H1 (cell line): Measurements from ENCODE around the gene SLC25A20. TPM values are rescaled to one million over a fixed set of nuclear protein-coding genes. Genes with fewer than 3 reads are reported as not detected.

Source experiments
- CTCF ChIA-PET: fragments of 300-600 bp; sonication (Branson Sonifier 250); formaldehyde crosslinking; loops from one replicate; lab custom pipeline; 2021; ENCODE audit not compliant: partially characterized antibody; lab: Charles Lee
- POLR2A ChIA-PET: fragments of 300-600 bp; sonication (Branson Sonifier 250); formaldehyde crosslinking; loops from one replicate; lab custom pipeline; 2021; ENCODE audit warnings: inconsistent platforms; ENCODE audit not compliant: partially characterized antibody; lab: Charles Lee
- DNase-seq, 2 experiments: peaks; one replicate each; pipeline versions ENCODE4 v3.0.0 to v3.0.0-alpha.2; 2010 to 2022; ENCODE audit warnings: low spot score in 2 of 2, low read depth in 1 of 2, mixed read lengths in 1 of 2
- FAIRE-seq: peaks from 2 replicates; lab custom pipeline; 2011; peaks lifted over from hg19 to GRCh38; lab: Jason Lieb, UNC
- H2AFZ ChIP-seq: 2 replicates; pipeline ENCODE4 v1.8.1; 2012; ENCODE audit warnings: low read length, inconsistent platforms
- H2AK5ac ChIP-seq: 2 replicates; pipeline ENCODE4 v1.6.1; 2013; ENCODE audit warnings: low read depth, low read length
- H2BK120ac ChIP-seq: replicated peaks from 2 replicates; pipeline ENCODE3; 2013; ENCODE audit warnings: low read depth, low read length, inconsistent platforms
- H2BK12ac ChIP-seq: 2 replicates; pipeline ENCODE4 v1.6.1; 2013; ENCODE audit warnings: low read depth, low read length
- H2BK15ac ChIP-seq: 2 replicates; pipeline ENCODE4 v1.6.1; 2013; ENCODE audit warnings: low read length
- H2BK20ac ChIP-seq: 2 replicates; pipeline ENCODE4 v1.6.1; 2013; ENCODE audit warnings: low read length
- H2BK5ac ChIP-seq: 2 replicates; pipeline ENCODE4 v1.6.1; 2013; ENCODE audit warnings: low read depth, low read length
- H3K14ac ChIP-seq: 2 replicates; pipeline ENCODE4 v1.6.1; 2013; ENCODE audit warnings: inconsistent platforms; ENCODE audit not compliant: insufficient read length
- H3K18ac ChIP-seq: 2 replicates; pipeline ENCODE4 v1.6.1; 2013; ENCODE audit warnings: low read length; ENCODE audit errors: extremely low read depth
- H3K23ac ChIP-seq: 2 replicates; pipeline ENCODE4 v1.6.1; 2013; ENCODE audit warnings: inconsistent platforms; ENCODE audit not compliant: insufficient read length
- H3K23me2 ChIP-seq: 2 replicates; pipeline ENCODE4 v1.6.1; 2013; ENCODE audit warnings: low read depth, low read length
- H3K27ac ChIP-seq: 2 replicates; pipeline ENCODE4 v1.6.1; 2011; ENCODE audit warnings: low read depth, low read length, inconsistent platforms
- H3K27me3 ChIP-seq, 4 experiments: replicated peaks in 1 of 4; 1 replicate in 1 of 4; 2 replicates in 3 of 4; pipeline versions ENCODE4 v1.6.1 to v1.8.1; 2011 to 2013; ENCODE audit warnings: low read length in 3 of 4, mild to moderate bottlenecking in 3 of 4, inconsistent platforms in 2 of 4, mixed read lengths in 2 of 4, moderate library complexity in 1 of 4; ENCODE audit not compliant: control insufficient read depth in 3 of 4, insufficient read depth in 3 of 4; ENCODE audit errors: extremely low read depth in 1 of 4
- H3K36me3 ChIP-seq, 4 experiments: 2 replicates each; pipeline versions ENCODE4 v1.6.1 to v1.8.1; 2011 to 2013; ENCODE audit warnings: mild to moderate bottlenecking in 4 of 4, low read length in 3 of 4, moderate library complexity in 2 of 4, control low read depth in 1 of 4, inconsistent platforms in 1 of 4; ENCODE audit not compliant: insufficient read depth in 4 of 4, control insufficient read depth in 2 of 4
- H3K4ac ChIP-seq: replicated peaks from 2 replicates; pipeline ENCODE3; 2013; ENCODE audit warnings: low read length, low read depth, mixed read lengths, inconsistent platforms; ENCODE audit not compliant: insufficient read length
- H3K4me1 ChIP-seq, 4 experiments: replicated peaks in 1 of 4; 1 replicate in 1 of 4; 2 replicates in 3 of 4; pipeline versions ENCODE4 v1.6.1 to v1.8.1; 2011 to 2013; ENCODE audit warnings: low read length in 3 of 4, inconsistent platforms in 2 of 4, mixed read lengths in 1 of 4; ENCODE audit not compliant: insufficient read depth in 4 of 4, control insufficient read depth in 3 of 4
- H3K4me2 ChIP-seq, 2 experiments: 2 replicates each; pipeline versions ENCODE4 v1.6.1 to v1.8.1; 2011 to 2013; ENCODE audit warnings: low read depth in 2 of 2, low read length in 2 of 2, control low read depth in 1 of 2, inconsistent platforms in 1 of 2, mild to moderate bottlenecking in 1 of 2; ENCODE audit not compliant: insufficient read depth in 1 of 2
- H3K4me3 ChIP-seq, 4 experiments: fragments of 200-600, 300-600 bp in 1 of 4; sonication (generic), shearing (Covaris generic), sonication (Bioruptor Twin) in 1 of 4; 2 replicates each; pipeline versions ENCODE4 v1.5.1 to v1.8.1; 2011 to 2016; ENCODE audit warnings: low read length in 4 of 4, low read depth in 3 of 4, control low read depth in 2 of 4, inconsistent platforms in 2 of 4, mild to moderate bottlenecking in 2 of 4, mixed read lengths in 1 of 4, moderate library complexity in 1 of 4; ENCODE audit not compliant: insufficient read depth in 2 of 4; ENCODE audit errors: extremely low read depth in 1 of 4
- H3K56ac ChIP-seq: replicated peaks from 2 replicates; pipeline ENCODE3; 2013; ENCODE audit warnings: low read depth, mild to moderate bottlenecking, mixed read lengths, low read length, inconsistent platforms; ENCODE audit not compliant: insufficient read length
- H3K79me1 ChIP-seq: 2 replicates; pipeline ENCODE4 v1.6.1; 2013; ENCODE audit warnings: low read depth, low read length, control low read depth
- H3K79me2 ChIP-seq, 2 experiments: 2 replicates each; pipeline versions ENCODE4 v1.6.1 to v1.8.1; 2012 to 2013; ENCODE audit warnings: low read length in 2 of 2, mild to moderate bottlenecking in 2 of 2, inconsistent platforms in 1 of 2; ENCODE audit not compliant: insufficient read depth in 2 of 2, control insufficient read depth in 1 of 2
- H3K9ac ChIP-seq, 4 experiments: replicated peaks in 1 of 4; 1 replicate in 1 of 4; 2 replicates in 3 of 4; pipeline versions ENCODE4 v1.6.1 to v1.8.1; 2011 to 2013; ENCODE audit warnings: low read depth in 3 of 4, low read length in 3 of 4, control low read depth in 2 of 4, mild to moderate bottlenecking in 2 of 4, moderate library complexity in 2 of 4, inconsistent platforms in 1 of 4; ENCODE audit errors: extremely low read depth in 1 of 4
- H3K9me3 ChIP-seq, 2 experiments: 2 replicates each; pipeline versions ENCODE4 v1.6.1 to v1.8.1; 2012 to 2013; ENCODE audit warnings: mild to moderate bottlenecking in 2 of 2, moderate library complexity in 2 of 2, control low read depth in 1 of 2, inconsistent platforms in 1 of 2, low read depth in 1 of 2, low read length in 1 of 2, mixed read lengths in 1 of 2; ENCODE audit not compliant: insufficient read depth in 2 of 2
- H4K20me1 ChIP-seq, 2 experiments: replicated peaks in 1 of 2; 2 replicates each; pipeline versions ENCODE3 to v1.8.1; 2011 to 2013; ENCODE audit warnings: inconsistent platforms in 2 of 2, low read length in 2 of 2, mild to moderate bottlenecking in 1 of 2; ENCODE audit not compliant: insufficient read depth in 2 of 2, control insufficient read depth in 1 of 2
- H4K5ac ChIP-seq: 2 replicates; pipeline ENCODE4 v1.6.1; 2013; ENCODE audit warnings: low read length, low read depth, mixed read lengths, inconsistent platforms; ENCODE audit not compliant: insufficient read length
- H4K8ac ChIP-seq: 2 replicates; pipeline ENCODE4 v1.8.0; 2013; ENCODE audit warnings: mild to moderate bottlenecking, moderate library complexity, low read length, inconsistent platforms; ENCODE audit not compliant: insufficient read depth; ENCODE audit errors: extremely low read depth
- H4K91ac ChIP-seq: replicated peaks from 2 replicates; pipeline ENCODE3; 2013; ENCODE audit warnings: low read length, mixed read lengths, inconsistent platforms; ENCODE audit not compliant: insufficient read length
- CEBPB ChIP-seq: IDR thresholded peaks from 2 replicates; pipeline ENCODE4 v1.6.1; 2012; ENCODE audit warnings: low read depth, low read length
- FOSL1 ChIP-seq: IDR thresholded peaks from 2 replicates; pipeline ENCODE4 v1.6.1; 2011; ENCODE audit warnings: mild to moderate bottlenecking, low read depth, low read length, moderate library complexity; ENCODE audit not compliant: insufficient read depth
- YY1 ChIP-seq: IDR thresholded peaks from 2 replicates; pipeline ENCODE4 v1.6.1; 2011; ENCODE audit warnings: low read depth, mild to moderate bottlenecking, low read length
- WGBS, 2 experiments: shearing (Covaris generic) in 1 of 2; methylation state at CpG; one replicate each; pipeline versions ENCODE4 v1.1.6 to v1.1.7; 2013 to 2015; ENCODE audit warnings: low lambda C conversion rate in 2 of 2, mixed read lengths in 2 of 2, inconsistent platforms in 1 of 2, low coverage in 1 of 2, missing lambda C conversion rate in 1 of 2; ENCODE audit not compliant: insufficient replicate concordance in 2 of 2, insufficient coverage in 1 of 2, insufficient read length in 1 of 2; ENCODE audit errors: extremely low coverage in 1 of 2, missing lambda C conversion rate in 1 of 2; 5-methylcytosine and 5-hydroxymethylcytosine counted together
- polyA plus RNA-seq, 7 experiments: library from polyadenylated mRNA; depleted of rRNA in 3 of 7; stranded (reverse) in 5 of 7; unstranded in 2 of 7; fragments of >200 nt in 5 of 7; fragments of 200-250 nt in 2 of 7; gene quantifications; 1 replicate in 5 of 7; 2 replicates in 1 of 7; 4 replicates in 1 of 7; pipeline versions ENCODE4 v1.2.1 to v1.2.3, GENCODE V29; 2011 to 2013; ENCODE audit warnings: missing spikeins in 2 of 7, mixed read lengths in 2 of 7
- total RNA-seq: library from RNA; stranded (reverse); fragmentation: NEBNext Ultra II Directional; extraction: Animal tissue kit (Norgen Biotek cat#: 25700); gene quantifications from 2 replicates; pipeline ENCODE4 v1.2.1, GENCODE V29; 2021

The SLC25A20 gene
- total and polyA plus RNA-seq, 2 of the 8 experiments (the other 6 are each of a cell fraction or from before 2014, with no cell fraction given): 3.8 to 4.0 TPM

GRCh38 chr3:48830715-48831114 is 68.0 kb downstream of the SLC25A20 start:
- no peaks in the 10 kb centered on the region for H3K27me3 ChIP-seq
- no peak overlapping the region for H2AFZ ChIP-seq
- H3K14ac ChIP-seq: no peak overlapping the region
- H3K4me3 ChIP-seq: no peak overlapping the region
- FAIRE-seq: no peak
- DNase-seq: no peak
- no peak overlapping the region for H2BK5ac ChIP-seq
- no peak overlapping the region for H4K8ac ChIP-seq
- no peaks in the 10 kb centered on the region for H3K36me3 ChIP-seq
- CTCF ChIA-PET: interaction anchor here (1.0 to 1.4 kb wide), 2 partner anchors 66 to 91 kb away, joined by 3 to 7 read pairs; no protein-coding TSS in a partner anchor
- no peak overlapping the region for H3K4me2 ChIP-seq
- no peak overlapping the region for H3K4ac ChIP-seq
- H3K27ac ChIP-seq: no peak overlapping the region
- H3K4me1 ChIP-seq: no peaks in the 10 kb centered on the region
- H4K5ac ChIP-seq: no peak overlapping the region
- H3K79me1 ChIP-seq: no peaks in the 10 kb centered on the region
- no peaks in the 10 kb centered on the region for H3K9me3 ChIP-seq
- no peak overlapping the region for H2AK5ac ChIP-seq
- H3K79me2 ChIP-seq: no peaks in the 10 kb centered on the region
- POLR2A ChIA-PET: interaction anchor here (1.1 to 1.4 kb wide), 2 partner anchors 11 to 16 kb away, joined by 4 read pairs; partner anchors contain the start of gene PRKAR2A
- no peak overlapping the region for H2BK12ac ChIP-seq
- H2BK120ac ChIP-seq: no peak overlapping the region
- H3K56ac ChIP-seq: no peak overlapping the region
- 90% methylated on average over 6 of the region's 6 CpGs; no CpG with 5 or more reads in 1 of the 2 experiments for WGBS, 2 experiments
- no peak overlapping the region for H3K23ac ChIP-seq
- no peak overlapping the region for H2BK20ac ChIP-seq
- no peak overlapping the region for H3K9ac ChIP-seq
- no peaks in the 10 kb centered on the region for H3K23me2 ChIP-seq
- no peak overlapping the region for H2BK15ac ChIP-seq
- H3K18ac ChIP-seq: no peak overlapping the region
- no peak overlapping the region for H4K91ac ChIP-seq
- H4K20me1 ChIP-seq: no peaks in the 10 kb centered on the region
- no peak for TF ChIP-seq CEBPB
- TF ChIP-seq YY1: no peak
- TF ChIP-seq FOSL1: no peak
